HepG2 (cell line): ENCODE measurements around the gene UBAC2. TPM values are rescaled to one million over a fixed set of nuclear protein-coding genes. Genes with fewer than 3 reads are reported as not detected.

Source experiments
- BCL6 ChIP-seq: IDR thresholded peaks from 2 replicates; pipeline ENCODE4 v1.6.1; 2016; ENCODE audit warnings: missing genetic modification reagents, missing compliant biosample characterization
- GFI1 ChIP-seq: sonication (generic); formaldehyde crosslinking; IDR thresholded peaks from 2 replicates; pipeline ENCODE4 v1.5.0; 2020; ENCODE audit warnings: missing genetic modification reagents, mild to moderate bottlenecking, borderline replicate concordance
- TBX2 ChIP-seq: sonication (generic); formaldehyde crosslinking; IDR thresholded peaks from 2 replicates; pipeline ENCODE4 v1.5.0; 2020; ENCODE audit warnings: missing genetic modification reagents, mild to moderate bottlenecking, borderline replicate concordance
- ZC3H13 ChIP-seq: sonication (generic); formaldehyde crosslinking; IDR thresholded peaks from 2 replicates; pipeline ENCODE4 v1.8.1; 2023; ENCODE audit warnings: mild to moderate bottlenecking, missing genetic modification reagents, moderate library complexity
- ZNF143 ChIP-seq: sonication (generic); formaldehyde crosslinking; IDR thresholded peaks from 2 replicates; pipeline ENCODE4 v1.4.0; 2020; ENCODE audit warnings: missing genetic modification reagents
- ZNF260 ChIP-seq: sonication (generic); formaldehyde crosslinking; IDR thresholded peaks from 2 replicates; pipeline ENCODE4 v1.4.0; 2020; ENCODE audit warnings: missing genetic modification reagents, low read depth, mild to moderate bottlenecking, borderline replicate concordance
- polyA plus RNA-seq, 8 experiments: library from polyadenylated mRNA; depleted of rRNA in 3 of 8; stranded (reverse) in 7 of 8; unstranded in 1 of 8; fragments of >200 nt; fragmentation: Illumina TruSeq in 4 of 8; extraction: Trizol in 4 of 8; gene quantifications; 2 replicates each; pipeline versions ENCODE4 v1.2.1 to v1.2.3, GENCODE V29; 2011 to 2016; ENCODE audit warnings: low read depth in 4 of 8, missing spikeins in 1 of 8, mixed read lengths in 1 of 8; ENCODE audit not compliant: insufficient read depth in 1 of 8
- total RNA-seq, 5 experiments: library from RNA; depleted of rRNA; stranded (reverse); fragments of >200 nt; fragmentation: Illumina TruSeq; extraction: Trizol; gene quantifications; 2 replicates each; pipeline ENCODE4 v1.2.3, GENCODE V29; 2016; ENCODE audit warnings: low read depth in 1 of 5
- TF ChIP-seq, protein P1 (sequence below): sonication (generic); formaldehyde crosslinking; IDR thresholded peaks from 2 replicates; pipeline ENCODE4 v1.4.0; 2020; ENCODE audit warnings: missing genetic modification reagents
- TF ChIP-seq, protein P2 (sequence below): sonication (generic); formaldehyde crosslinking; IDR thresholded peaks from 2 replicates; pipeline ENCODE4 v1.5.0; 2020; ENCODE audit warnings: missing genetic modification reagents
- TF ChIP-seq, protein P3 (sequence below), 2 experiments: sonication (generic) in 1 of 2; formaldehyde crosslinking in 1 of 2; IDR thresholded peaks; 2 replicates each; pipeline versions ENCODE4 v1.5.1 to v1.6.1; 2011 to 2020; ENCODE audit warnings: borderline replicate concordance in 1 of 2, low read depth in 1 of 2, low read length in 1 of 2, mild to moderate bottlenecking in 1 of 2, missing genetic modification reagents in 1 of 2, moderate library complexity in 1 of 2
- TF ChIP-seq, protein P4 (sequence below): sonication (generic); formaldehyde crosslinking; IDR thresholded peaks from 2 replicates; pipeline ENCODE4 v1.4.0; 2020; ENCODE audit warnings: missing genetic modification reagents

The UBAC2 gene
- total and polyA plus RNA-seq, 2 of the 13 experiments (the other 11 are each of a cell fraction or from before 2014, with no cell fraction given): 61.3 to 80.8 TPM

DNA sequence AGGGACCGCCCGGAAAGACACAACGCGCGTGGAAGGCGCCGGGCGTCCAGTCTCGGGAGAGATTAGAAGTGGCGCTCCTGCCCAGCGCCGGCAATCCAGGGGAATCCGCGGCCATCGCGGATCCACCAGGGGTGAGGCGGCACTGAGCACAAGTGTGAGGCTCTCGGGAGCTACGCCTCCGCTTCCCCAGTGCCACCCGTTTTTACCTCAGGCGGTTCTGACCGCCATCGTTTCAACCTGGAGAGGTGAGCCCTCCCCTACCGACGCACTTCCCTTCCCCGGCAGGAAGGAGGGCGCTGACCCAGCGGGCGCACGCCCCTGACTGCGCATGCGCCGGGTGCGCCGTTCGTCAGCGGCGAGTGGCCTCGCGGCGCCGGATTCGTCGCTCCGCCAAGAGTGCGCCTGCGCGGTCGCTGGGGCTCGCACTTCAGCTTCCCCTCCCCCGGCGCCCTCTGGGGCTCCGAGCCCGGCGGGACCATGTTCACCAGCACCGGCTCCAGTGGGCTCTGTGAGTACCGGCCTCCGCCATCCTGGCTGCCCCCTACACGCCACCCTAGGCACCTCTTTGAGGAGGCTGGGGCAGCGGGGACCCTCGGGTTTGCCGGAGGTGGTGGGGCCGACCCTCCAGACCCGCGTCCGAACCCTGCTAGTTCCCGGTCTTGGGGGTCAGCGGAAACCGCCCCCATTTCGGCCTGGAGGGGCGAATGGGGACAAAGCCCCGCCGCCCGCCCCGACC, at the start of gene UBAC2 (continued):
- TF ChIP-seq, protein P1, sequence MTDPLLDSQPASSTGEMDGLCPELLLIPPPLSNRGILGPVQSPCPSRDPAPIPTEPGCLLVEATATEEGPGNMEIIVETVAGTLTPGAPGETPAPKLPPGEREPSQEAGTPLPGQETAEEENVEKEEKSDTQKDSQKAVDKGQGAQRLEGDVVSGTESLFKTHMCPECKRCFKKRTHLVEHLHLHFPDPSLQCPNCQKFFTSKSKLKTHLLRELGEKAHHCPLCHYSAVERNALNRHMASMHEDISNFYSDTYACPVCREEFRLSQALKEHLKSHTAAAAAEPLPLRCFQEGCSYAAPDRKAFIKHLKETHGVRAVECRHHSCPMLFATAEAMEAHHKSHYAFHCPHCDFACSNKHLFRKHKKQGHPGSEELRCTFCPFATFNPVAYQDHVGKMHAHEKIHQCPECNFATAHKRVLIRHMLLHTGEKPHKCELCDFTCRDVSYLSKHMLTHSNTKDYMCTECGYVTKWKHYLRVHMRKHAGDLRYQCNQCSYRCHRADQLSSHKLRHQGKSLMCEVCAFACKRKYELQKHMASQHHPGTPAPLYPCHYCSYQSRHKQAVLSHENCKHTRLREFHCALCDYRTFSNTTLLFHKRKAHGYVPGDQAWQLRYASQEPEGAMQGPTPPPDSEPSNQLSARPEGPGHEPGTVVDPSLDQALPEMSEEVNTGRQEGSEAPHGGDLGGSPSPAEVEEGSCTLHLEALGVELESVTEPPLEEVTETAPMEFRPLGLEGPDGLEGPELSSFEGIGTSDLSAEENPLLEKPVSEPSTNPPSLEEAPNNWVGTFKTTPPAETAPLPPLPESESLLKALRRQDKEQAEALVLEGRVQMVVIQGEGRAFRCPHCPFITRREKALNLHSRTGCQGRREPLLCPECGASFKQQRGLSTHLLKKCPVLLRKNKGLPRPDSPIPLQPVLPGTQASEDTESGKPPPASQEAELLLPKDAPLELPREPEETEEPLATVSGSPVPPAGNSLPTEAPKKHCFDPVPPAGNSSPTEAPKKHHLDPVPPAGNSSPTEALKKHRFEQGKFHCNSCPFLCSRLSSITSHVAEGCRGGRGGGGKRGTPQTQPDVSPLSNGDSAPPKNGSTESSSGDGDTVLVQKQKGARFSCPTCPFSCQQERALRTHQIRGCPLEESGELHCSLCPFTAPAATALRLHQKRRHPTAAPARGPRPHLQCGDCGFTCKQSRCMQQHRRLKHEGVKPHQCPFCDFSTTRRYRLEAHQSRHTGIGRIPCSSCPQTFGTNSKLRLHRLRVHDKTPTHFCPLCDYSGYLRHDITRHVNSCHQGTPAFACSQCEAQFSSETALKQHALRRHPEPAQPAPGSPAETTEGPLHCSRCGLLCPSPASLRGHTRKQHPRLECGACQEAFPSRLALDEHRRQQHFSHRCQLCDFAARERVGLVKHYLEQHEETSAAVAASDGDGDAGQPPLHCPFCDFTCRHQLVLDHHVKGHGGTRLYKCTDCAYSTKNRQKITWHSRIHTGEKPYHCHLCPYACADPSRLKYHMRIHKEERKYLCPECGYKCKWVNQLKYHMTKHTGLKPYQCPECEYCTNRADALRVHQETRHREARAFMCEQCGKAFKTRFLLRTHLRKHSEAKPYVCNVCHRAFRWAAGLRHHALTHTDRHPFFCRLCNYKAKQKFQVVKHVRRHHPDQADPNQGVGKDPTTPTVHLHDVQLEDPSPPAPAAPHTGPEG: no peak
- TF ChIP-seq, protein P2, sequence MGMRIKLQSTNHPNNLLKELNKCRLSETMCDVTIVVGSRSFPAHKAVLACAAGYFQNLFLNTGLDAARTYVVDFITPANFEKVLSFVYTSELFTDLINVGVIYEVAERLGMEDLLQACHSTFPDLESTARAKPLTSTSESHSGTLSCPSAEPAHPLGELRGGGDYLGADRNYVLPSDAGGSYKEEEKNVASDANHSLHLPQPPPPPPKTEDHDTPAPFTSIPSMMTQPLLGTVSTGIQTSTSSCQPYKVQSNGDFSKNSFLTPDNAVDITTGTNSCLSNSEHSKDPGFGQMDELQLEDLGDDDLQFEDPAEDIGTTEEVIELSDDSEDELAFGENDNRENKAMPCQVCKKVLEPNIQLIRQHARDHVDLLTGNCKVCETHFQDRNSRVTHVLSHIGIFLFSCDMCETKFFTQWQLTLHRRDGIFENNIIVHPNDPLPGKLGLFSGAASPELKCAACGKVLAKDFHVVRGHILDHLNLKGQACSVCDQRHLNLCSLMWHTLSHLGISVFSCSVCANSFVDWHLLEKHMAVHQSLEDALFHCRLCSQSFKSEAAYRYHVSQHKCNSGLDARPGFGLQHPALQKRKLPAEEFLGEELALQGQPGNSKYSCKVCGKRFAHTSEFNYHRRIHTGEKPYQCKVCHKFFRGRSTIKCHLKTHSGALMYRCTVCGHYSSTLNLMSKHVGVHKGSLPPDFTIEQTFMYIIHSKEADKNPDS (CRISPR knock-in tag): no peak
- TF ChIP-seq, protein P3, sequence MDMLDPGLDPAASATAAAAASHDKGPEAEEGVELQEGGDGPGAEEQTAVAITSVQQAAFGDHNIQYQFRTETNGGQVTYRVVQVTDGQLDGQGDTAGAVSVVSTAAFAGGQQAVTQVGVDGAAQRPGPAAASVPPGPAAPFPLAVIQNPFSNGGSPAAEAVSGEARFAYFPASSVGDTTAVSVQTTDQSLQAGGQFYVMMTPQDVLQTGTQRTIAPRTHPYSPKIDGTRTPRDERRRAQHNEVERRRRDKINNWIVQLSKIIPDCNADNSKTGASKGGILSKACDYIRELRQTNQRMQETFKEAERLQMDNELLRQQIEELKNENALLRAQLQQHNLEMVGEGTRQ (IDR thresholded peaks at IDR 0.05; ENCODE audit: low read depth, low read length): 0 out of 2 replicates have a peak, but pooled peaks have one; percentile 2
- TF ChIP-seq, protein P3 (CRISPR knock-in tag; IDR thresholded peaks at IDR 0.05; ENCODE audit: borderline replicate concordance): no peak
- TF ChIP-seq, protein P4, sequence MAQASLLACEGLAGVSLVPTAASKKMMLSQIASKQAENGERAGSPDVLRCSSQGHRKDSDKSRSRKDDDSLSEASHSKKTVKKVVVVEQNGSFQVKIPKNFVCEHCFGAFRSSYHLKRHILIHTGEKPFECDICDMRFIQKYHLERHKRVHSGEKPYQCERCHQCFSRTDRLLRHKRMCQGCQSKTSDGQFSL (CRISPR knock-in tag): no peak
- TF ChIP-seq ZNF143 (no peak; the same call in 1 of the 2 replicates), GFI1 (CRISPR knock-in tag) (no peak; the same call in 1 of the 2 replicates), ZC3H13 (CRISPR knock-in tag) (peak; percentile 70; the same call in 1 of the 2 replicates), BCL6 (0 out of 2 replicates have a peak, but pooled peaks have one; percentile 32), ZNF260 (CRISPR knock-in tag) (no peak), TBX2 (CRISPR knock-in tag) (peak; percentile 67; the same call in 1 of the 2 replicates)
